ENCODE data around the gene CNTN1. TPM values are rescaled to one million over a fixed set of nuclear protein-coding genes. Genes with fewer than 3 reads are reported as not detected.

CNTN1 gene
- total and polyA plus RNA-seq, 2 of the 8 experiments (the other 6 are each of a cell fraction or from before 2014, with no cell fraction given) = 7.2 to 21.8 TPM

DNA sequence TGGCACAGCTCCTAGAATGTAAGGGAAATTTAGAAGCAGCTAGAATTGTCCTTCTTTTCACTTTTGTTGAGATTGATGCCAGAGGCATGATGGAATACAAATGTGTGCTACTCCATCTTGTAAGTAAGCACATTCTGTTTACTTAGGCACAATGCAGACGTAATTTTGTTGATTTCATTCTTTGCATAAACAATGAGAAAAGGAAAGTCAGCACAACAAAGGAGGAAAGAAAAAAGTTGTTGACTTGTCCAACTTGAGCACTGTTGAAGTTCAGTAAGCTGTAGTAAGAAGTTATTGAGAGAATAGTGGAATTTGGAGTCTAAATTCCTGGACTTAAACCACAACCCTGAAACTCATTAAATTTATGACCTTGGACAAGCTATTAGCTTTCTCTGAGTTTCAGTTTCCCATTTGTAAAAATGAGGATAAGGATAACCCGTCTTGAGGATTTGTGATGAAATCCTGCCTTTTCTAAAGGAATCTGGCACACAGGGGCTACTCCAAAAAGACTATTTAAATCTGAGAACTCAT lies 19.4 kb upstream of the CNTN1 start:
- Histone ChIP-seq H4K20me1 (replicated peaks in 1 of 2; ENCODE audit: control insufficient read depth in 1 of 2, insufficient read depth in 2 of 2, low read length in 2 of 2) (no peaks in the 10 kb centered on the region), H3K4me1 (replicated peaks in 1 of 4; ENCODE audit: control insufficient read depth in 3 of 4, insufficient read depth in 4 of 4, low read length in 3 of 4) (no peaks in the 10 kb centered on the region; a peak in 1 of 7 replicates), H3K18ac (ENCODE audit: extremely low read depth, low read length) (no peak overlapping the region)
- TF ChIP-seq SAP30 (IDR thresholded peaks at IDR 0.05; ENCODE audit: insufficient read depth, insufficient replicate concordance, low read length) = no peak
- no peak for TF ChIP-seq RXRA (IDR thresholded peaks at IDR 0.05; ENCODE audit: insufficient read depth, low read depth, low read length)
- TF ChIP-seq TAF1 (IDR thresholded peaks at IDR 0.05; ENCODE audit: low read depth, low read length) = no peak
- TF ChIP-seq CHD1 (IDR thresholded peaks at IDR 0.05; ENCODE audit: low read depth, low read length) = no peak
- no peak for TF ChIP-seq CTBP2 (IDR thresholded peaks at IDR 0.05; ENCODE audit: borderline replicate concordance, insufficient read depth, insufficient read length, low read length)
- TF ChIP-seq BCL11A (IDR thresholded peaks at IDR 0.05; ENCODE audit: low read depth in 2 of 2, low read length in 2 of 2) = no peak
- no peak for TF ChIP-seq PHF8 (conservative IDR thresholded peaks at IDR 0.05; ENCODE audit: low read depth, low read length)
- TF ChIP-seq ASH2L (IDR thresholded peaks at IDR 0.05; ENCODE audit: low read length) = no peak
- no peak for TF ChIP-seq GABPA (IDR thresholded peaks at IDR 0.05; ENCODE audit: borderline replicate concordance, insufficient read depth, low read length)
- TF ChIP-seq MAX (IDR thresholded peaks at IDR 0.05) = no peak
- TF ChIP-seq CREB1 (IDR thresholded peaks at IDR 0.05) = no peak
- TF ChIP-seq ATF2 (IDR thresholded peaks at IDR 0.05; ENCODE audit: low read length) = no peak

More for the DNA sequence above, 19.4 kb upstream of the CNTN1 start:
- peak overlapping the region; percentile 31; the same call in 1 of the 2 replicates for H2AFZ ChIP-seq (ENCODE audit: low read length)
- no peak overlapping the region for H3K27ac ChIP-seq (ENCODE audit: low read depth, low read length)
- no peak overlapping the region for H2BK5ac ChIP-seq (ENCODE audit: low read depth, low read length)
- no peak overlapping the region for H3K14ac ChIP-seq (ENCODE audit: insufficient read length)
- no peak overlapping the region for H4K5ac ChIP-seq (ENCODE audit: insufficient read length, low read depth, low read length)
- CTCF ChIA-PET (ENCODE audit: partially characterized antibody) = no interaction called here
- no peaks in the 10 kb centered on the region for H3K9me3 ChIP-seq (ENCODE audit: insufficient read depth in 2 of 2, low read depth in 1 of 2, low read length in 1 of 2)
- 88% methylated on average over 2 of the region's 2 CpGs; no CpG with 5 or more reads in 1 of the 2 experiments for WGBS, 2 experiments (ENCODE audit: extremely low coverage in 1 of 2, insufficient coverage in 1 of 2, insufficient read length in 1 of 2, insufficient replicate concordance in 2 of 2, low coverage in 1 of 2, low lambda C conversion rate in 2 of 2, missing lambda C conversion rate in 1 of 2)
- H2BK120ac ChIP-seq (replicated peaks; ENCODE audit: low read depth, low read length) = no peak overlapping the region
- no peak overlapping the region for H3K23ac ChIP-seq (ENCODE audit: insufficient read length)
- H2BK15ac ChIP-seq (ENCODE audit: low read length) = no peak overlapping the region
- no peaks in the 10 kb centered on the region for H3K23me2 ChIP-seq (ENCODE audit: low read depth, low read length)
- no peak overlapping the region for H4K91ac ChIP-seq (replicated peaks; ENCODE audit: insufficient read length, low read length)
- H3K56ac ChIP-seq (replicated peaks; ENCODE audit: insufficient read length, low read depth, low read length) = no peak overlapping the region
- H4K8ac ChIP-seq (ENCODE audit: extremely low read depth, insufficient read depth, low read length) = no peak overlapping the region
- no peak overlapping the region for H2BK20ac ChIP-seq (ENCODE audit: low read length)
- H3K36me3 ChIP-seq (ENCODE audit: control insufficient read depth in 2 of 4, insufficient read depth in 4 of 4, low read length in 3 of 4) = no peaks in the 10 kb centered on the region
- H2AK5ac ChIP-seq (ENCODE audit: low read depth, low read length) = no peak overlapping the region
- DNase-seq (ENCODE audit: low read depth in 1 of 2, low spot score in 2 of 2) (no peak), FAIRE-seq (no peak)
- H3K4me2 ChIP-seq (ENCODE audit: insufficient read depth in 1 of 2, low read depth in 2 of 2, low read length in 2 of 2) = no peak overlapping the region
- no peaks in the 10 kb centered on the region for H3K27me3 ChIP-seq (replicated peaks in 1 of 4; ENCODE audit: control insufficient read depth in 3 of 4, extremely low read depth in 1 of 4, insufficient read depth in 3 of 4, low read length in 3 of 4)
- no peak overlapping the region for H3K4ac ChIP-seq (replicated peaks; ENCODE audit: insufficient read length, low read depth, low read length)
- H3K79me1 ChIP-seq (ENCODE audit: low read depth, low read length) = no peaks in the 10 kb centered on the region
- H3K4me3 ChIP-seq (ENCODE audit: extremely low read depth in 1 of 4, insufficient read depth in 2 of 4, low read depth in 3 of 4, low read length in 4 of 4) = no peak overlapping the region
- H3K79me2 ChIP-seq (ENCODE audit: control insufficient read depth in 1 of 2, insufficient read depth in 2 of 2, low read length in 2 of 2) = no peaks in the 10 kb centered on the region
- H2BK12ac ChIP-seq (ENCODE audit: low read depth, low read length) = no peak overlapping the region
- POLR2A ChIA-PET (ENCODE audit: partially characterized antibody) = no interaction called here
- no peak overlapping the region for H3K9ac ChIP-seq (replicated peaks in 1 of 4; ENCODE audit: extremely low read depth in 1 of 4, low read depth in 3 of 4, low read length in 3 of 4)

All from H1 (cell line).